NT2/D1 (cell line): ENCODE data around the gene VDAC1.

Source experiments
- SUZ12 ChIP-seq: IDR thresholded peaks from 2 replicates; pipeline ENCODE4 v1.6.1; 2011; ENCODE audit not compliant: insufficient read length, insufficient read depth; ENCODE audit errors: extremely low read depth
- YY1 ChIP-seq: IDR thresholded peaks from 2 replicates; pipeline ENCODE4 v1.6.1; 2011; ENCODE audit not compliant: insufficient read length, insufficient read depth
- ZNF274 ChIP-seq: IDR thresholded peaks from 2 replicates; pipeline ENCODE4 v1.6.1; 2011; ENCODE audit warnings: mild to moderate bottlenecking, low read depth, low read length

- TF ChIP-seq YY1 (no peak), SUZ12 (no peak), ZNF274 (no peak)
These were observed 61.3 kb downstream of the VDAC1 start for GRCh38 chr5:133943475-133943817.
